NCI-H1092 treated with DMSO at 0.1 percent for 48 hours (cell line): ENCODE results near the gene VSIG4.
A peak's percentile ranks its signal among the peaks of the same experiment; 100 is the strongest.
"Not testable (repeated sequence)": the region's sequence is repeated elsewhere in the genome, so short reads cannot be mapped to it uniquely, and the experiment has no call there.

ENCODE experiments used
- DNase-seq: peaks from one replicate; lab custom pipeline; 2025; lab: John Stamatoyannopoulos, UW

The VSIG4 gene

DNA sequence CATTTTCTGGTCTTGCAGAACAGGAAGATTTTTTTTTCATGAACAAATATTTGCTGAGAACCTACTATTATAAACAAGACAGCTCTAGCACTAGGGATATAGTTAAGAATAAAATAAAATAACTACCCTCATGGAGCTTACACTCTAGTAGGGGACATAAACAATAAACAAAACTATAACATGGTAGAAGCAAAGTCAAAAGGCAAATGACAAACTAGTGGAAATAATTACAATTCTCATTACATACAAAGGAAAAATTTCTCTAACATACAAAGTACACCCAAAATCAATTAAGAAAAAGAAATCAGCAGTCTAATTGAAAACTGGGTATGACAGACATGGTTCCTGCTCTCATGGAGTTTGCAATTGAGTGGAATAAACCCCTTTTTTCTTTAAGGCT is 32.0 kb downstream of the VSIG4 start:
- DNase-seq = no peak

DNA sequence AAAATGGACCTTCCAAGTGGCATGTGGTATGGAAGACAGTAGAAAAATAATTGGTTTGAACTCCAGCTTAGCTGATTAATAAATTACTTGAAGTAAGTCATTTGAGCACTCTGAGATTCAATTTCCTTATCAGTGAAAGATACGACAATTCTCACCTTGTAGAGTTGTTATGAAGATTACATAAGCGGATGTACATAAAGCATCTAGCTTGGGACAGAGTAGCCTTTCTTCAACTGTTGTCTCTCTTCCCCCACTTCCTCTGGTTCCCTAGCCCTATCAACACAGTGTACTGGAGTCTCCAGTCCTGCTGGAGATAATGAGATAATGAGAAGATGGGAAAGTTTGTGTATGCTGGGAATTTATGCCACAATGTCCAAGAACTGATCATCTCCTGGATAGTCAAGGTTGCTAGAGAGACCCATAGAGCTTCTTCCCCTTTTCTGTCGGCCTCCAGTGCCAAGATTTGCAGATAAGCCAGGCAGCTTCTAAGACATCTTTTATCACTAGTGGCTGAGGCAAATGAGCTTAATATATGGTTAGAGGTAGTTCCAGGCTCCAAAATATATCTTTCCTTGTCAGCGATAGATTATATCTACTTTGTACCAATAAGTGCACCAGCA is 33.9 kb downstream of the VSIG4 start:
- DNase-seq = no peak

DNA sequence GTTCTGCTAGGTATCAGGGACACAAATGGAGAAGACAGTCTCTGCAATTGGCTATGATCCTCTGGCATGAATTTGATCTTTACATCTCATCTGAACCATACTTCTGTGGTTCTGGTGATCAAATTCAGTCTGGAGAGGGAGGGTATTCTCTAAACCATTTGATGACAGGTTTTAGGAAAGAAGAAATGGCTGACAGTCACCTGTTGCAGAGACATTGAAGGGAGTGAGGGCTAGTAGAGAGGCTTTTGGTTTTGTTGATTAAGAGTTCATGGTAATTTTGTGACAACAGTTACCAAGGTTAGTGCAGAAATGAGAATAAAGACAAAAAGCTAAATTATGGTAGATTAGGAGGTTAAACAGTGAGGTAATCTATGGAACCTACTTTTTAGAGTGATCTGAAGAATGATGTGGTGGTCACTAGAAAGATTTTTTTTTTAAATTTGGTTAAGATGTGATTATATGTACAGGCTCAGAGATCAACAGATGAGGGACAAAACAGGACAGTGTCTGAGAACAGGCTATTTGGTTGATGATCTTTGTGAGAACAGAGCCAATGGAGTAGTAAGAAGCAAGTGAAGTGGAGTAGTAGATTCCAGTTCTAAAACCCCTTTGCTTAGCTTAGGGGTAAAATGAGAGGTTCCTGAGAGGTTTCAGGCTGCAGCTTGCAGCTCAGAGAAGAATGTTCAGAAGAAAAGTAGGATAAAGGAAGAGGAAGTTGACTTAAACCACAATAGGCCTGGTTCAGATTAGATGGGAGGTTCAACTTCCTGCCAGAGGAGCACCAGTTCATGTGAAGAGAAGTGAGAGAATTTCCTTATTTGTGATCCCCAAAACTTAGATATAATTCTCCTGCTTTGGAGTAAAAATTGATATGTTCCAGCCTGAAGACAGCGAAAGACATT is 34.7 kb downstream of the VSIG4 start:
- no peak for DNase-seq

- DNase-seq = no peak
These were observed 36.8 kb downstream of the VSIG4 start for GRCh38 chrX:66002824-66003680.

DNA sequence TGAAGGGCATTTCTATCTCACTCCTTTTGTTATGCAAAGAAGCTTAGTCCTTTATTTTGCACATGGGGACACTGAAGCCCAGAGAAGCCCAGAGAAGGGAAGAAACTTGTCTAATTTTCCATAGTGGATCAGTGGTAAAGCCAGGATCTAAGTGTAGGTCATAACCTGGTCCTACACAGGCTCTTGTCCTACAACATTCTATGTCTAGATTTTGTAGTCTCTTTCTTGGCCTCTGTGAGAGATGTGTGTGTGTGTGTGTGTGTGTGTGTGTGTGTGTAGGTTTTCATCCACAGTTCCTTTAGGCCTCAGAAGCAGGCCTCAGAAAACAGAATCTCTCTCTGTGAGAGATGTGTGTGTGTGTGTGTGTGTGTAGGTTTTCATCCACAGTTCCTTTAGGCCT is 38.3 kb downstream of the VSIG4 start:
- DNase-seq = no peak

DNA sequence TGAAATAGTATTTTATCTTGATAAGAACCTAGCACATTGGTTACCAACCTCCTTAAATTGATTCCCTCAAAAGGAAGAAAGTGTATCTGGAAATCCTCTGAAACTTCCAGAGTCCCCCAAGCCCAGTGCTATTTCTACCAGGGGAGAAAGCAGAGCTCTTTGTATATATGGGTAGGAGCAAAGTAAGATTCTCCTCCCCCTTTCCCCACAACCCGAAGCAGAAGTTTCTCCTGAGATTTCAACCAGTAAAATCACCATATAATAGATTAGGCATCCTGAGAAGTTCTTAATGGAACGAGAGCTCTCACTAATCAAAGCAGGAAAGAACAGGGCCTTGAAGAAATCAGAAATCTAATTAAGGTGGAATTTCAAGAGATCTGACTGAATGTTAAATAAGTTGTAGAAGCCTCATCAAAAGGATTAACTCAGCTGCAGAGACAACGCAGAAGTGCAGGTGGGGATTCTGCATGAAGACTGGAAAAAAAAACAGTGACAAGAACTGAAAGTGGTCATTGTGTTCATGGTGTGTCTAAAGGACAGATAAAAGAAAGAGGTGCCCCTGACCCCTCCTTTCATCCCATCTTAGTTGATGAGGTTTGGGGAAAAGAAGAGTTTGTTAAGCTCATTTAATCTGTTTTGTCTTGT is 39.1 kb downstream of the VSIG4 start:
- DNase-seq = no peak

- no peak for DNase-seq
These were observed 39.7 kb downstream of the VSIG4 start for GRCh38 chrX:66000178-66000577.

DNA sequence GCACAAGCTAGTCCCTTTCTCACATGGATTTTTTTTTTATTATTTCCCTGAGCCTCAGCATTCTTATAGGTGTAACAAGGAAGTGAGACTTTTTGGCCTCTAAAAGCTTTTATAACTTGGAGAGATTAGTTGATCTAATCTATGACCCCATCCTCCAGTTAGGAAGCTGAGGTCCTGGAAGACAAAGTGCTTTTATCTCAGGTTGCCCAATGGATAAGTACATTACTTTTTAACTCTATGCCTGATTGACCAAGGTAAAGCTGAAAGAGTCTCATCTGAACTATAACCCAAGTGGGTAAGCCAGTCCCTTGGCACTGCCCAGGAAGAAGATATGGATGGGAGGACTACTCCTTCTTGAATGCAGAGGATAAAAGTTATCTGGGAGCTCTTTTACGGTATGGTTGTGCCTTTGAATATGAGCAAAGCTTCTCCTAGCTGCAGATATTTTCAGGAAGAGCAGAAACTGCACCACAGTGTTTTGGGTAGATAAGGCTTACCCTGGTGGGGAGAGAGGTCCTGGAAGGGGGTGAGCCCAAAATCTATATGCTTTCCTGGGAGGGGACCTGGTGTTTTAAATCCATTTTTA is 40.2 kb downstream of the VSIG4 start:
- DNase-seq = no peak

- no peak for DNase-seq
These were observed 40.8 kb downstream of the VSIG4 start for GRCh38 chrX:65999029-65999562.

DNA sequence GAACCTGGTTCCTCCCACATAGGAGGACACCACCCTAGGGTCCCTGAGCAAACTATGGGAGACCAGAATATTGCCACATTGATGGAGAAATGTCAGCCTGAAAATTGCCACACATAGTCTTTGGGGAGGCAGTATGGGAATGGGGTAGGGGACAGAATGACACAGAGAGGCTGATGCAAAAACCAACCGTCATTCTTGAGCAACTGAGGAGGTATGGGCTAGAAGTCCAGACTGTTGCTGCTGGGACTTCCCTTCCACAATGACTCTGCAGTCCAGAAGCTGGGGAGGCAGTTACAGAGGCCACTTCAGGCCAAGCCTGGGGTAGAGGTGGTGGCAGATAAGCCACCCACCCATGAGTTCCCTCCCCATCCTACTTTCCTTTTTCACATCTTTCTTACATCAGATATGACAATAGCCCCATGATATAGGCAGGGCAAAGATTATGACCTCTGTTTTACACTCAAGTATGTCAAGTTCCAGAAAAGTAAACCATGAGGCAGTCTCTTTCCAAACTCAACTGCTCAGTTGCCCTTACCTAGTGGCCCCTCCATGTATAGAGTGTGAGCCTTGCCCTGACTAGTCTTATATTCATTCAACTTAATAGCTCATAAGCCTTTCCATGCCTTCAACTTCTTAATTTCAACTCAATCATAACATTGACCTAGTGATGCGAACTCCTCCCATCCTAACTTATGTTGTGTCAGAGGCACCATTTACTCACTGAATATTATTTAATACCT is 41.7 kb downstream of the VSIG4 start:
- DNase-seq = no peak

GRCh38 chrX:65994519-65995506 is 45.1 kb downstream of the VSIG4 start:
- DNase-seq = no peak

- DNase-seq = no peak
These were observed 45.9 kb downstream of the VSIG4 start for GRCh38 chrX:65993915-65994460.

- DNase-seq = no peak
These were observed 46.5 kb downstream of the VSIG4 start for GRCh38 chrX:65993332-65993731.

- no peak for DNase-seq
These were observed 49.2 kb downstream of the VSIG4 start for GRCh38 chrX:65990702-65991101.

DNA sequence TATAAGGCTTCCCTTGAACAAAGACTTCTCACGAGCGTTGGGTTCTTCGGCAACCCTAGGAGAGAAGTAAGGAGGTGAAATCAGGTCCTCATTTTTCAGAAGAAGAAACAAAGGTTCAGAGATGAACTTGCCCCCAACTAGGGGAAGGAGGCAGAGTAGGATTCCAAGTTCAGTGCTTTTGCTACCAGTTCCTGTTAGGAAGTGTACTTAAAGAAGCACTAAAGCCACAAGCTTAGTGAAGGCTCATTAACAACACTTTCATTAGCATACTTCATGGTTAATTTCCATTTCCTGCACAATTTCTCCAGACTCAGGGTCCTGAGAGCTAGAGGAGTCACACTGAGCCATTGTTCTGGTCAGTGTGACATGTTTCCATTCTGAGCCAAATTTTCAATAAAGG is 52.1 kb downstream of the VSIG4 start:
- no peak for DNase-seq

GRCh38 chrX:65985922-65986588 is 53.8 kb downstream of the VSIG4 start:
- DNase-seq = peak; percentile 4

- DNase-seq = no peak
These were observed 54.7 kb downstream of the VSIG4 start for GRCh38 chrX:65985211-65985610.

- DNase-seq = not testable (repeated sequence)
These were observed 62.7 kb downstream of the VSIG4 start for GRCh38 chrX:65977161-65977560.

- DNase-seq = no peak
These were observed 63.7 kb downstream of the VSIG4 start for GRCh38 chrX:65976161-65976560.
